ENCODE measurements around the gene TARBP2. TPM values are rescaled to one million over a fixed set of nuclear protein-coding genes. Genes with fewer than 3 reads are reported as not detected.

The TARBP2 gene
- polyA plus RNA-seq, 1 of the 3 experiments (the other 2 are of a cell fraction), result 57.8 TPM

- Histone ChIP-seq H3K9me3 (no peaks in the 10 kb centered on the region), H3F3A (replicated peaks; ENCODE audit: insufficient read depth) (peaks cover 6% of the 10 kb centered on the region), H3K4me2 (no peak overlapping the region), H3K9ac (no peak overlapping the region), H3K36me3 (replicated peaks in 1 of 2; ENCODE audit: control insufficient read depth in 1 of 2, insufficient read depth in 2 of 2, low read length in 1 of 2) (peaks cover 37 to 59% of the 10 kb centered on the region in 2 experiments), H3K79me2 (ENCODE audit: insufficient read depth) (no peaks in the 10 kb centered on the region; the same call in 1 of the 2 replicates), H3K27me3 (ENCODE audit: insufficient read depth) (no peaks in the 10 kb centered on the region), H3K27ac (ENCODE audit: low read depth in 2 of 2, low read length in 1 of 2) (no peak overlapping the region), H3K9me2 (no peaks in the 10 kb centered on the region), H3K4me1 (ENCODE audit: control insufficient read depth in 1 of 2, insufficient read depth in 2 of 2, low read depth in 1 of 2, low read length in 1 of 2) (no peaks in the 10 kb centered on the region), H4K20me1 (ENCODE audit: insufficient read depth) (no peaks in the 10 kb centered on the region), H3K4me3 (ENCODE audit: low read depth in 2 of 2, low read length in 1 of 2) (no peak overlapping the region), H2AFZ (ENCODE audit: low read depth) (no peak overlapping the region)
- WGBS (ENCODE audit: low lambda C conversion rate), result 95% methylated on average over 2 of the region's 2 CpGs
- ChIA-PET POLR2A (no interaction called here), CTCF (interaction anchor here (0.8 to 1.7 kb wide), 5 partner anchors 14 to 217 kb away, joined by 3 to 6 read pairs (median 3); no protein-coding TSS in a partner anchor)
- TF ChIP-seq PBX3 (IDR thresholded peaks at IDR 0.05) (no peak), IRF3 (IDR thresholded peaks at IDR 0.05; ENCODE audit: low read depth, low read length) (no peak), USF2 (IDR thresholded peaks at IDR 0.05; ENCODE audit: borderline replicate concordance, low read depth, low read length) (no peak), GATA2 (CRISPR knock-in tag; IDR thresholded peaks at IDR 0.05) (no peak), RAD21 (IDR thresholded peaks at IDR 0.05; ENCODE audit: low read length) (no peak), TEAD4 (IDR thresholded peaks at IDR 0.05; ENCODE audit: borderline replicate concordance, insufficient read depth) (no peak), SIN3A (IDR thresholded peaks at IDR 0.05; ENCODE audit: borderline replicate concordance, low read depth, low read length) (no peak), TCF12 (IDR thresholded peaks at IDR 0.05) (no peak), JUND (IDR thresholded peaks at IDR 0.05) (no peak), ZBTB33 (IDR thresholded peaks at IDR 0.05; ENCODE audit: borderline replicate concordance, low read depth) (no peak), CTCF (IDR thresholded peaks at IDR 0.05) (no peak), NRF1 (IDR thresholded peaks at IDR 0.05; ENCODE audit: low read depth, low read length) (no peak), CHD2 (IDR thresholded peaks at IDR 0.05; ENCODE audit: low read length, partially characterized antibody) (no peak), SMC3 (IDR thresholded peaks at IDR 0.05; ENCODE audit: low read depth, low read length) (no peak), MAX (IDR thresholded peaks at IDR 0.05; ENCODE audit: low read depth) (no peak), YY1 (IDR thresholded peaks at IDR 0.05; ENCODE audit: low read depth) (no peak)
- DNase-seq, result no peak
Measured at GRCh38 chr12:53530061-53530460, 29.0 kb downstream of the TARBP2 start.

Data from SK-N-SH (cell line).